Subcutaneous preadipocyte (primary cell): ENCODE data around the gene PRSS12. TPM values are rescaled to one million over a fixed set of nuclear protein-coding genes. Genes with fewer than 3 reads are reported as not detected.

Experiments used
- small RNA-seq: library from RNA; depleted of rRNA; stranded (forward); fragments of <200 nt; gene quantifications from one replicate; pipeline ENCODE3, GENCODE V24; 2012
- total RNA-seq: library from RNA; depleted of rRNA; stranded (reverse); fragments of >200 nt; gene quantifications from 2 replicates; pipeline ENCODE4 v1.2.3, GENCODE V29; 2012

Gene PRSS12
- total RNA-seq, result 0.37 and 4.1 TPM in 2 replicates

GRCh38 chr4:118352843-118353533 is at the start of gene PRSS12:
Gene PRSS12 (minus strand): TSS chr4:118353003. CDS start chr4:118352720, 283 bp downstream.

Small RNA genes lying within 50 kb of the gene (small RNA-seq; reads per million reads assigned to genes)
- not detected for gene SNORA24
